GM21381 (cell line): ENCODE data around the gene SELENOM.
"Not testable (repeated sequence)": the region's sequence is repeated elsewhere in the genome, so short reads cannot be mapped to it uniquely, and the experiment has no call there.

Experiments used
- ATAC-seq: cut with Tn5 transposase; IDR thresholded peaks from one replicate; pipeline ENCODE4 v1.9.1; 2021; ENCODE audit warnings: mild to moderate bottlenecking, moderate library complexity; ENCODE audit not compliant: unreplicated experiment

The SELENOM gene

GRCh38 chr22:31080848-31081649, 26.3 kb downstream of the SELENOM start, which contains the start of gene SMTN:
TSS of gene SMTN (plus strand) at chr22:31081318. CDS start at chr22:31083259, 1,941 bp downstream.
- peak; percentile 45 for ATAC-seq

- ATAC-seq, result no peak
Measured at GRCh38 chr22:31080164-31080847, 27.1 kb downstream of the SELENOM start.

- ATAC-seq, result no peak
Measured at GRCh38 chr22:31079095-31079642, 28.2 kb downstream of the SELENOM start.

- not testable (repeated sequence) for ATAC-seq
Measured at GRCh38 chr22:31078389-31078788, 29.0 kb downstream of the SELENOM start.

GRCh38 chr22:31077681-31078080, 29.7 kb downstream of the SELENOM start:
- no peak for ATAC-seq

- ATAC-seq, result no peak
Measured at GRCh38 chr22:31075961-31076360, 31.4 kb downstream of the SELENOM start.

- ATAC-seq, result not testable (repeated sequence)
Measured at GRCh38 chr22:31073545-31074145, 33.7 kb downstream of the SELENOM start.

- ATAC-seq, result not testable (repeated sequence)
Measured at GRCh38 chr22:31073125-31073524, 34.2 kb downstream of the SELENOM start.

- ATAC-seq, result not testable (repeated sequence)
Measured at GRCh38 chr22:31069691-31070314, 37.6 kb downstream of the SELENOM start.

GRCh38 chr22:31068970-31069369, 38.4 kb downstream of the SELENOM start:
- no peak for ATAC-seq

- ATAC-seq, result no peak
Measured at GRCh38 chr22:31064369-31064768, 43.0 kb downstream of the SELENOM start.

- ATAC-seq, result no peak
Measured at GRCh38 chr22:31062566-31063230, 44.7 kb downstream of the SELENOM start.

GRCh38 chr22:31059663-31060062, 47.7 kb downstream of the SELENOM start:
- ATAC-seq, result not testable (repeated sequence)

GRCh38 chr22:31056986-31057599, 50.3 kb downstream of the SELENOM start:
- no peak for ATAC-seq

- no peak for ATAC-seq
Measured at GRCh38 chr22:31055635-31056159, 51.7 kb downstream of the SELENOM start.

GRCh38 chr22:31055117-31055634, 52.2 kb downstream of the SELENOM start:
- no peak for ATAC-seq
